Measurements from ENCODE around the gene PTTG1IP.

- TF ChIP-seq CTCF (IDR thresholded peaks at IDR 0.05), result no peak
- TF ChIP-seq POLR2A (IDR thresholded peaks at IDR 0.05), result peak in 2 of 4 donors; percentile 32 to 38
Measured at GRCh38 chr21:44874497-44875315, 1.2 kb upstream of the PTTG1IP start.
